IMR-90 (cell line): ENCODE measurements around the gene TMEM212. TPM values are rescaled to one million over a fixed set of nuclear protein-coding genes. Genes with fewer than 3 reads are reported as not detected.

Experiments
- ATAC-seq: fragments of 200-7000 bp; cut with Tn5 transposase; 2 replicates; pipeline ENCODE4 v1.9.1; 2020; ENCODE audit warnings: low read depth, mild to moderate bottlenecking, moderate library complexity
- BruUV-seq: library from RNA; stranded (reverse); fragments of 400-500 nt; replicated peaks from 2 replicates; lab custom pipeline; 2021; lab: Mats Ljungman, UMichigan
- CTCF ChIA-PET: fragments of 300-600 bp; formaldehyde crosslinking; extraction: SDS; loops from one replicate; lab custom pipeline; 2021; ENCODE audit warnings: antibody characterized with exemption; lab: Yijun Ruan, JAX
- POLR2A ChIA-PET: fragments of 300-600 bp; sonication (Branson Sonifier 250); formaldehyde crosslinking; loops from one replicate; lab custom pipeline; 2022; ENCODE audit warnings: antibody characterized with exemption; ENCODE audit not compliant: unreplicated experiment; lab: Charles Lee
- DNase-seq: peaks from one replicate; pipeline ENCODE4 v3.0.0; 2013
- H2AFZ ChIP-seq: replicated peaks from 2 replicates; pipeline ENCODE3; 2013; ENCODE audit warnings: low read length, mild to moderate bottlenecking; ENCODE audit not compliant: poor library complexity
- H2AK5ac ChIP-seq: 2 replicates; pipeline ENCODE4 v1.6.1; 2013; ENCODE audit warnings: low read depth, low read length, inconsistent platforms
- H2AK9ac ChIP-seq: replicated peaks from 2 replicates; pipeline ENCODE3; 2013; ENCODE audit warnings: mild to moderate bottlenecking, low read depth, low read length, moderate library complexity; ENCODE audit not compliant: poor library complexity
- H2BK120ac ChIP-seq: 2 replicates; pipeline ENCODE4 v1.6.1; 2013; ENCODE audit warnings: low read depth, low read length, inconsistent platforms
- H2BK15ac ChIP-seq: 3 replicates; pipeline ENCODE4 v1.6.1; 2013; ENCODE audit warnings: low read depth, low read length, inconsistent platforms
- H2BK20ac ChIP-seq: 2 replicates; pipeline ENCODE4 v1.6.1; 2013; ENCODE audit warnings: low read depth, mild to moderate bottlenecking, inconsistent platforms, low read length, moderate library complexity
- H2BK5ac ChIP-seq: 2 replicates; pipeline ENCODE4 v1.6.1; 2013; ENCODE audit warnings: mild to moderate bottlenecking, low read depth, low read length, inconsistent platforms; ENCODE audit not compliant: poor library complexity, severe bottlenecking
- H3K14ac ChIP-seq: replicated peaks from 2 replicates; pipeline ENCODE4 v1.6.1; 2013; ENCODE audit warnings: low read depth, low read length, inconsistent platforms
- H3K18ac ChIP-seq: 2 replicates; pipeline ENCODE4 v1.6.1; 2013; ENCODE audit warnings: low read depth, low read length, control low read depth
- H3K23ac ChIP-seq: 2 replicates; pipeline ENCODE4 v1.6.1; 2013; ENCODE audit warnings: low read depth, low read length, inconsistent platforms
- H3K27ac ChIP-seq: 2 replicates; pipeline ENCODE4 v1.5.1; 2013; ENCODE audit warnings: mild to moderate bottlenecking, control low read depth, low read length; ENCODE audit not compliant: insufficient read depth
- H3K27me3 ChIP-seq: 2 replicates; pipeline ENCODE4 v1.6.1; 2013; ENCODE audit warnings: low read length; ENCODE audit not compliant: control insufficient read depth, insufficient read depth
- H3K36me3 ChIP-seq: 2 replicates; pipeline ENCODE4 v1.6.1; 2013; ENCODE audit warnings: low read length, mixed read lengths; ENCODE audit not compliant: control insufficient read depth, insufficient read depth
- H3K4ac ChIP-seq: 2 replicates; pipeline ENCODE4 v1.6.1; 2013; ENCODE audit warnings: low read depth, low read length, inconsistent platforms
- H3K4me1 ChIP-seq: 2 replicates; pipeline ENCODE4 v1.6.1; 2013; ENCODE audit warnings: low read length, mixed read lengths; ENCODE audit not compliant: control insufficient read depth, insufficient read depth
- H3K4me2 ChIP-seq: 2 replicates; pipeline ENCODE4 v1.6.1; 2013; ENCODE audit warnings: low read depth, mild to moderate bottlenecking, control low read depth, low read length, moderate library complexity
- H3K4me3 ChIP-seq: 2 replicates; pipeline ENCODE4 v1.5.1; 2013; ENCODE audit warnings: low read depth, mild to moderate bottlenecking, control low read depth, low read length, moderate library complexity; ENCODE audit not compliant: insufficient read depth
- H3K56ac ChIP-seq: 2 replicates; pipeline ENCODE4 v1.6.1; 2013; ENCODE audit warnings: low read length, inconsistent platforms; ENCODE audit not compliant: insufficient read depth; ENCODE audit errors: extremely low read depth
- H3K79me1 ChIP-seq, 2 experiments: 2 replicates each; pipeline ENCODE4 v1.6.1; 2013; ENCODE audit warnings: low read length in 2 of 2, inconsistent platforms in 1 of 2, low read depth in 1 of 2
- H3K9ac ChIP-seq: 2 replicates; pipeline ENCODE4 v1.6.1; 2013; ENCODE audit warnings: low read depth, low read length, control low read depth
- H3K9me1 ChIP-seq: 2 replicates; pipeline ENCODE4 v1.6.1; 2013; ENCODE audit warnings: low read length, inconsistent platforms; ENCODE audit not compliant: insufficient read depth
- H3K9me3 ChIP-seq: 2 replicates; pipeline ENCODE4 v1.6.1; 2013; ENCODE audit warnings: low read length; ENCODE audit not compliant: control insufficient read depth, insufficient read depth
- H4K20me1 ChIP-seq: 2 replicates; pipeline ENCODE4 v1.6.1; 2013; ENCODE audit warnings: low read length, inconsistent platforms; ENCODE audit not compliant: insufficient read depth
- H4K5ac ChIP-seq: 2 replicates; pipeline ENCODE4 v1.6.1; 2013; ENCODE audit warnings: mild to moderate bottlenecking, low read depth, low read length, control low read depth
- H4K8ac ChIP-seq, 2 experiments: 2 replicates each; pipeline ENCODE4 v1.6.1; 2013; ENCODE audit warnings: low read depth in 2 of 2, low read length in 2 of 2, control low read depth in 1 of 2, inconsistent platforms in 1 of 2
- H4K91ac ChIP-seq: 2 replicates; pipeline ENCODE4 v1.6.1; 2013; ENCODE audit warnings: low read depth, low read length, inconsistent platforms; ENCODE audit not compliant: insufficient read depth
- CEBPB ChIP-seq: IDR thresholded peaks from 2 replicates; pipeline ENCODE4 v1.6.1; 2012; ENCODE audit warnings: low read depth, low read length, improper control_type of control experiment
- NFE2L2 ChIP-seq: fragments of 150-350 bp; IDR thresholded peaks from 2 replicates; pipeline ENCODE4 v1.6.1; 2016; ENCODE audit warnings: low read depth, mild to moderate bottlenecking, low read length
- WGBS, 2 experiments: methylation state at CpG; one replicate each; pipeline versions ENCODE4 v1.1.5 to v1.1.7; 2013; ENCODE audit warnings: missing lambda C conversion rate in 2 of 2; ENCODE audit not compliant: insufficient read length in 1 of 2; ENCODE audit errors: extremely low coverage in 2 of 2; 5-methylcytosine and 5-hydroxymethylcytosine counted together
- dilution Hi-C: fragments of 300-500 bp; cut with HindIII; formaldehyde crosslinking; loops from one replicate; pipeline ENCODE4 v1.14.3; 2018; ENCODE audit warnings: low sequenced_read_pairs; ENCODE audit not compliant: unreplicated experiment
- in situ Hi-C: fragments of 300-500 bp; cut with MboI; formaldehyde crosslinking; loops from 3 replicates; pipeline ENCODE4 v1.14.3; 2019; ENCODE audit warnings: low sequenced_read_pairs, inconsistent platforms, mixed read lengths
- intact Hi-C: fragments of 100-400 bp; cut with micrococcal nuclease; formaldehyde crosslinking; loops from 2 replicates; pipeline ENCODE4 v1.10.0; 2022
- polyA plus RNA-seq, 3 experiments: library from polyadenylated mRNA; depleted of rRNA; stranded (reverse); fragments of >200 nt; gene quantifications; 2 replicates each; pipeline ENCODE4 v1.2.3, GENCODE V29; 2012; ENCODE audit warnings: low replicate concordance in 1 of 3
- total RNA-seq: library from RNA; depleted of rRNA; stranded (reverse); fragments of >200 nt; gene quantifications from 2 replicates; pipeline ENCODE4 v1.2.3, GENCODE V29; 2012

TMEM212 gene
- total and polyA plus RNA-seq, 2 of the 4 experiments (the other 2 are of a cell fraction), result not detected

DNA sequence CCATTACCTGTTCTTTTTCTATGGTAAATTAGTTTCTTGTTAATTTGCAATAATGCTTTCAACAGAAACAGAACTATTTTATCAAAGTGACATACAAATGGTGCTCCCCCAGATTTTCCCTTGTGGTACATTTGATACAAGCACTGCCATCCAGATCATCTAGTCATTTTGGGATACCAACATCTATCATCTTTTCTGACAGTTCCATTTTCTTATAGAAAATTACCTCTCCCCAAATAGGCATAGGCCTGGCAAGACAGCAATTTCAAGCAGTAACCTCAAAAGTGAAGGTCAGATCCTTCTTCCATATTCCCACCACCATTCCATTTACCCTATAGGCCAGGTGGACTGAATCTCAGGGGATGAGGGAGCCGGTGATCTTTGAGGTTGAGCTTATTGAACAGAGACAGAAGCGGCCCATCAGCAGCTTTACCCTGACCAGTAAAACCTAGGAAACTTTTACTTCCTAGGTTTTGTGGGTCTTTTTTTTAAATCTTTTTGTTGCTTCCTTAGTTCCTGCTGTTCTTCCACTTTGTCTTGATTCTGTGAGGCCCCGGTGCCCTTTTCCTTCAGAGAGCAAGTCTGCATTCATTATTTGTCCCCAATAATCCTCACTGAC is 29.8 kb upstream of the TMEM212 start:
- peak overlapping the region; percentile 43; the same call in 1 of the 2 replicates for H2AK5ac ChIP-seq
- no peaks in the 10 kb centered on the region for H3K9me3 ChIP-seq
- no peak overlapping the region; a peak in 1 of 4 replicates for H4K8ac ChIP-seq
- H4K20me1 ChIP-seq, result no peaks in the 10 kb centered on the region
- POLR2A ChIA-PET, result no interaction called here
- H3K36me3 ChIP-seq, result no peaks in the 10 kb centered on the region
- H3K9ac ChIP-seq, result no peak overlapping the region
- BruUV-seq, result no TSS peak
- H3K4me1 ChIP-seq, result peaks cover 5% of the 10 kb centered on the region
- H3K4me2 ChIP-seq, result no peak overlapping the region
- 86% methylated on average over 1 of the region's 3 CpGs; no CpG with 5 or more reads in 1 of the 2 experiments for WGBS, 2 experiments
- H3K27me3 ChIP-seq, result no peaks in the 10 kb centered on the region
- peak overlapping the region; percentile 47; the same call in 1 of the 2 replicates for H2BK120ac ChIP-seq
- peaks cover 0 to 5% of the 10 kb centered on the region in 2 experiments; a peak in 1 of 4 replicates for H3K79me1 ChIP-seq
- no peaks in the 10 kb centered on the region for H3K9me1 ChIP-seq
- H4K91ac ChIP-seq, result 0 out of 2 replicates have a peak overlapping the region, but pooled peaks have one; percentile 2
- CTCF ChIA-PET, result no interaction called here
- no peak for TF ChIP-seq CEBPB
- no peak for TF ChIP-seq NFE2L2
- H2AFZ ChIP-seq, result no peak overlapping the region
- no peak overlapping the region for H3K56ac ChIP-seq
- 0 out of 2 replicates have a peak overlapping the region, but pooled peaks have one; percentile 20 for H3K4ac ChIP-seq
- ATAC-seq (no peak), DNase-seq (no peak)
- no peak overlapping the region for H3K14ac ChIP-seq
- H2AK9ac ChIP-seq, result no peak overlapping the region
- H3K18ac ChIP-seq, result peak overlapping the region; percentile 38; the same call in 1 of the 2 replicates
- peak overlapping the region; percentile 73; the same call in 1 of the 3 replicates for H2BK15ac ChIP-seq
- dilution Hi-C loops, result no loop called here
- H2BK5ac ChIP-seq, result no peak overlapping the region
- intact Hi-C loops, result no loop called here
- no peak overlapping the region for H3K23ac ChIP-seq
- H4K5ac ChIP-seq, result no peak overlapping the region
- peak overlapping the region; percentile 62; the same call in 1 of the 2 replicates for H2BK20ac ChIP-seq
- no peak overlapping the region for H3K27ac ChIP-seq
- no peak overlapping the region for H3K4me3 ChIP-seq
- in situ Hi-C loops, result no loop called here
